Activated gamma-delta T cell treated with Interleukin-2 at 50 U/mL for 16 hours (primary cell): ENCODE data around the gene CEACAM5.
"Not testable (repeated sequence)": the region's sequence is repeated elsewhere in the genome, so short reads cannot be mapped to it uniquely, and the experiment has no call there.

Experiments
- DNase-seq: peaks from one replicate; pipeline ENCODE4 v3.0.0-alpha.2; 2020

CEACAM5 gene

GRCh38 chr19:41744850-41745249, 36.4 kb downstream of the CEACAM5 start:
- DNase-seq = no peak

- no peak for DNase-seq
These were observed 37.3 kb downstream of the CEACAM5 start for GRCh38 chr19:41745756-41746155.

- peak; percentile 14 for DNase-seq
These were observed 38.3 kb downstream of the CEACAM5 start for GRCh38 chr19:41746593-41747227.

- DNase-seq = no peak
These were observed 39.6 kb downstream of the CEACAM5 start for GRCh38 chr19:41748012-41748411.

GRCh38 chr19:41750248-41751134, 42.1 kb downstream of the CEACAM5 start:
- not testable (repeated sequence) for DNase-seq

GRCh38 chr19:41753159-41753558, 44.7 kb downstream of the CEACAM5 start:
- DNase-seq = peak; percentile 73

GRCh38 chr19:41753936-41754529, 45.6 kb downstream of the CEACAM5 start:
- peak; percentile 70 for DNase-seq

GRCh38 chr19:41755328-41755913, 47.0 kb downstream of the CEACAM5 start, which contains the start of gene CEACAM6:
TSS of gene CEACAM6 (plus strand) at chr19:41755530. CDS start at chr19:41755639, 109 bp downstream.
- DNase-seq = no peak

- DNase-seq = no peak
These were observed 50.4 kb downstream of the CEACAM5 start for GRCh38 chr19:41758846-41759245.

GRCh38 chr19:41767115-41767514, 58.7 kb downstream of the CEACAM5 start:
- no peak for DNase-seq

- DNase-seq = not testable (repeated sequence)
These were observed 59.7 kb downstream of the CEACAM5 start for GRCh38 chr19:41768105-41768504.

GRCh38 chr19:41769608-41770007, 61.2 kb downstream of the CEACAM5 start:
- DNase-seq = no peak

GRCh38 chr19:41771410-41771809, 63.0 kb downstream of the CEACAM5 start:
- no peak for DNase-seq

- peak; percentile 8 for DNase-seq
These were observed 66.1 kb downstream of the CEACAM5 start for GRCh38 chr19:41774515-41774980.

GRCh38 chr19:41776700-41777099, 68.3 kb downstream of the CEACAM5 start:
- no peak for DNase-seq
